SK-N-SH treated with all-trans-retinoic acid at 6 μM for 48 hours (cell line): ENCODE results near the gene ATF5.

Experiments
- ATAC-seq: fragments of 200-7000 bp; cut with Tn5 transposase; 3 replicates; pipeline ENCODE4 v1.9.1; 2020; ENCODE audit warnings: mild to moderate bottlenecking, moderate library complexity
- ARNTL ChIP-seq: fragments of 450-650 bp; formaldehyde crosslinking; IDR thresholded peaks from 2 replicates; pipeline ENCODE4 v1.5.0; 2020; ENCODE audit warnings: low read depth, mild to moderate bottlenecking, moderate library complexity, borderline replicate concordance
- BACH2 ChIP-seq: fragments of 250-450 bp; sonication (Bioruptor Pico); IDR thresholded peaks from 2 replicates; pipeline ENCODE4 v1.9.0; 2021; ENCODE audit warnings: mild to moderate bottlenecking, borderline replicate concordance
- CSDC2 ChIP-seq: fragments of 250-450 bp; sonication (Bioruptor Pico); IDR thresholded peaks from 2 replicates; pipeline ENCODE4 v1.5.0; 2020; ENCODE audit warnings: mild to moderate bottlenecking, moderate library complexity
- ESRRG ChIP-seq: fragments of 250-450 bp; sonication (Bioruptor Pico); IDR thresholded peaks from 2 replicates; pipeline ENCODE4 v1.6.1; 2021; ENCODE audit warnings: mild to moderate bottlenecking
- GLIS3 ChIP-seq: fragments of 250-450 bp; sonication (Bioruptor Pico); IDR thresholded peaks from 2 replicates; pipeline ENCODE4 v1.5.0; 2020; ENCODE audit warnings: mild to moderate bottlenecking, moderate library complexity
- ISL1 ChIP-seq: fragments of 250-450 bp; sonication (Bioruptor Pico); IDR thresholded peaks from 2 replicates; pipeline ENCODE4 v2.1.2; 2022; ENCODE audit warnings: mild to moderate bottlenecking, moderate library complexity
- OSR1 ChIP-seq: fragments of 250-450 bp; sonication (Bioruptor Pico); IDR thresholded peaks from 2 replicates; pipeline ENCODE4 v1.8.0; 2022; ENCODE audit warnings: moderate library complexity, mild to moderate bottlenecking, inconsistent platforms
- PPARA ChIP-seq: fragments of 250-450 bp; sonication (Bioruptor Pico); IDR thresholded peaks from 2 replicates; pipeline ENCODE4 v1.5.0; 2020; ENCODE audit warnings: mild to moderate bottlenecking, borderline replicate concordance
- RARB ChIP-seq: fragments of 250-450 bp; sonication (Bioruptor Pico); IDR thresholded peaks from 2 replicates; pipeline ENCODE4 v1.8.0; 2021; ENCODE audit warnings: mild to moderate bottlenecking, moderate library complexity
- SNAI2 ChIP-seq: fragments of 250-450 bp; sonication (Bioruptor Pico); IDR thresholded peaks from 2 replicates; pipeline ENCODE4 v1.5.0; 2020; ENCODE audit warnings: mild to moderate bottlenecking, moderate library complexity
- TCF4 ChIP-seq: fragments of 250-450 bp; sonication (Bioruptor Pico); IDR thresholded peaks from 2 replicates; pipeline ENCODE4 v1.8.0; 2021; ENCODE audit warnings: mild to moderate bottlenecking, moderate library complexity, borderline replicate concordance
- TOX ChIP-seq: fragments of 250-450 bp; sonication (Bioruptor Pico); IDR thresholded peaks from 2 replicates; pipeline ENCODE4 v1.8.0; 2021; ENCODE audit warnings: mild to moderate bottlenecking, moderate library complexity, borderline replicate concordance
- ZC3H10 ChIP-seq: fragments of 250-450 bp; sonication (Bioruptor Pico); IDR thresholded peaks from 2 replicates; pipeline ENCODE4 v1.5.1; 2021; ENCODE audit warnings: mild to moderate bottlenecking, moderate library complexity
- ZFP3 ChIP-seq: fragments of 250-450 bp; sonication (Bioruptor Pico); IDR thresholded peaks from 2 replicates; pipeline ENCODE4 v1.5.0; 2020; ENCODE audit warnings: mild to moderate bottlenecking, moderate library complexity
- ZNF565 ChIP-seq: fragments of 450-650 bp; formaldehyde crosslinking; conservative IDR thresholded peaks from 2 replicates; pipeline ENCODE4 v1.5.0; 2020; ENCODE audit warnings: low read depth, mild to moderate bottlenecking, moderate library complexity
- ZNF70 ChIP-seq: fragments of 450-650 bp; formaldehyde crosslinking; IDR thresholded peaks from 2 replicates; pipeline ENCODE4 v1.5.0; 2020; ENCODE audit warnings: mild to moderate bottlenecking, moderate library complexity
- ZNF8 ChIP-seq: fragments of 450-650 bp; formaldehyde crosslinking; IDR thresholded peaks from 2 replicates; pipeline ENCODE4 v1.5.0; 2020; ENCODE audit warnings: mild to moderate bottlenecking, moderate library complexity
- TF ChIP-seq, protein P1 (sequence below): fragments of 250-450 bp; sonication (Bioruptor Pico); IDR thresholded peaks from 2 replicates; pipeline ENCODE4 v1.8.0; 2021; ENCODE audit warnings: low read depth, mild to moderate bottlenecking, moderate library complexity, borderline replicate concordance
- TF ChIP-seq, protein P2 (sequence below): fragments of 250-450 bp; sonication (Bioruptor Pico); IDR thresholded peaks from 2 replicates; pipeline ENCODE4 v1.5.0; 2020; ENCODE audit warnings: mild to moderate bottlenecking, moderate library complexity
- TF ChIP-seq, protein P3 (sequence below): fragments of 250-450 bp; sonication (Bioruptor Pico); IDR thresholded peaks from 2 replicates; pipeline ENCODE4 v1.8.0; 2020; ENCODE audit warnings: mild to moderate bottlenecking, moderate library complexity, borderline replicate concordance
- TF ChIP-seq, protein P4 (sequence below): fragments of 250-450 bp; sonication (Bioruptor Pico); IDR thresholded peaks from 2 replicates; pipeline ENCODE4 v1.5.1; 2021; ENCODE audit warnings: mild to moderate bottlenecking, moderate library complexity

Gene ATF5

DNA sequence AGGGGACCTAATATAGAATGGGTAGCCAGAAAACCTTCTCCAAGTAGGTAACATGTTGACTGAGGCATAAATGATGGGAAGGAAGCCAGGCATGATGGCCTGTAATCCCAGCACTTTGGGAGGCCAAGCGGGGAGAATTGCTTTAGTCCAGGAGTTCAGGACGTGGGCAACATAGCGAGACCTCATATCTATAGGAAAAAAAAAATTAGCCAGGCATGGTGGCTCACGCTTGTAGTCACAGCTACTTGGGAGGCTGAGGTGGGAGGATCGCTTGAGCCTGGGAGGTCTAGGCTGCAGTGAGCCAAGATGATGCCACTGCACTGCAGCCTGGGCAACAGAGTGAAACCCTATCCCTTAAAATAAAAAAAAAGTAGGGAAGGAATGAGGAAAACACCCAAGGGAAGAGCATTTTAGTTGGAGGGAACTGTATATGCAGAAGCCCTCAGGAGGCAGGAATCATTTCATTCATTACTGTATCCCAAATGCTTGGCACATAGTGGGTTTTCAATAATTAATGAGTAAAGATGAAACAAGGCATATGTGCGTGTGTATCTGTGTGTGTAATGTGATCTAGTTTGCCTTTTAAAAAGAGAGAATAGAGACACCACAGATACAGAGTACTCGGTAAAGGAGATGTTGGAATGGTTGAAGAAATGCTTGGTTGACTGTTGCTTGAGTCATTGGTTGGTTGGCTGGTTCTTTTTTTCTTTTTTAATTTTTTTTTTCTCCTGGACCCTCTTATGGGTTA lies 2.5 kb downstream of the ATF5 start:
- ATAC-seq: no peak
- TF ChIP-seq GLIS3 (CRISPR knock-in tag) (no peak), BACH2 (CRISPR knock-in tag) (no peak), RARB (CRISPR knock-in tag) (no peak), ARNTL (CRISPR knock-in tag) (no peak), ISL1 (CRISPR knock-in tag) (no peak), TCF4 (CRISPR knock-in tag) (no peak), PPARA (no peak), ZFP3 (CRISPR knock-in tag) (no peak), TOX (CRISPR knock-in tag) (no peak), ZC3H10 (CRISPR knock-in tag) (no peak), OSR1 (CRISPR knock-in tag) (no peak), ESRRG (CRISPR knock-in tag) (no peak), ZNF8 (CRISPR knock-in tag) (no peak), SNAI2 (no peak), CSDC2 (CRISPR knock-in tag) (no peak), ZNF565 (no peak), ZNF70 (CRISPR knock-in tag) (no peak)
- TF ChIP-seq, protein P1, sequence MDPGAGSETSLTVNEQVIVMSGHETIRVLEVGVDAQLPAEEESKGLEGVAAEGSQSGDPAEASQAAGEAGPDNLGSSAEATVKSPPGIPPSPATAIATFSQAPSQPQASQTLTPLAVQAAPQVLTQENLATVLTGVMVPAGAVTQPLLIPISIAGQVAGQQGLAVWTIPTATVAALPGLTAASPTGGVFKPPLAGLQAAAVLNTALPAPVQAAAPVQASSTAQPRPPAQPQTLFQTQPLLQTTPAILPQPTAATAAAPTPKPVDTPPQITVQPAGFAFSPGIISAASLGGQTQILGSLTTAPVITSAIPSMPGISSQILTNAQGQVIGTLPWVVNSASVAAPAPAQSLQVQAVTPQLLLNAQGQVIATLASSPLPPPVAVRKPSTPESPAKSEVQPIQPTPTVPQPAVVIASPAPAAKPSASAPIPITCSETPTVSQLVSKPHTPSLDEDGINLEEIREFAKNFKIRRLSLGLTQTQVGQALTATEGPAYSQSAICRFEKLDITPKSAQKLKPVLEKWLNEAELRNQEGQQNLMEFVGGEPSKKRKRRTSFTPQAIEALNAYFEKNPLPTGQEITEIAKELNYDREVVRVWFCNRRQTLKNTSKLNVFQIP (CRISPR knock-in tag): no peak
- TF ChIP-seq, protein P2, sequence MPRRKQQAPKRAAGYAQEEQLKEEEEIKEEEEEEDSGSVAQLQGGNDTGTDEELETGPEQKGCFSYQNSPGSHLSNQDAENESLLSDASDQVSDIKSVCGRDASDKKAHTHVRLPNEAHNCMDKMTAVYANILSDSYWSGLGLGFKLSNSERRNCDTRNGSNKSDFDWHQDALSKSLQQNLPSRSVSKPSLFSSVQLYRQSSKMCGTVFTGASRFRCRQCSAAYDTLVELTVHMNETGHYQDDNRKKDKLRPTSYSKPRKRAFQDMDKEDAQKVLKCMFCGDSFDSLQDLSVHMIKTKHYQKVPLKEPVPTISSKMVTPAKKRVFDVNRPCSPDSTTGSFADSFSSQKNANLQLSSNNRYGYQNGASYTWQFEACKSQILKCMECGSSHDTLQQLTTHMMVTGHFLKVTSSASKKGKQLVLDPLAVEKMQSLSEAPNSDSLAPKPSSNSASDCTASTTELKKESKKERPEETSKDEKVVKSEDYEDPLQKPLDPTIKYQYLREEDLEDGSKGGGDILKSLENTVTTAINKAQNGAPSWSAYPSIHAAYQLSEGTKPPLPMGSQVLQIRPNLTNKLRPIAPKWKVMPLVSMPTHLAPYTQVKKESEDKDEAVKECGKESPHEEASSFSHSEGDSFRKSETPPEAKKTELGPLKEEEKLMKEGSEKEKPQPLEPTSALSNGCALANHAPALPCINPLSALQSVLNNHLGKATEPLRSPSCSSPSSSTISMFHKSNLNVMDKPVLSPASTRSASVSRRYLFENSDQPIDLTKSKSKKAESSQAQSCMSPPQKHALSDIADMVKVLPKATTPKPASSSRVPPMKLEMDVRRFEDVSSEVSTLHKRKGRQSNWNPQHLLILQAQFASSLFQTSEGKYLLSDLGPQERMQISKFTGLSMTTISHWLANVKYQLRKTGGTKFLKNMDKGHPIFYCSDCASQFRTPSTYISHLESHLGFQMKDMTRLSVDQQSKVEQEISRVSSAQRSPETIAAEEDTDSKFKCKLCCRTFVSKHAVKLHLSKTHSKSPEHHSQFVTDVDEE (CRISPR knock-in tag): no peak
- TF ChIP-seq, protein P3, sequence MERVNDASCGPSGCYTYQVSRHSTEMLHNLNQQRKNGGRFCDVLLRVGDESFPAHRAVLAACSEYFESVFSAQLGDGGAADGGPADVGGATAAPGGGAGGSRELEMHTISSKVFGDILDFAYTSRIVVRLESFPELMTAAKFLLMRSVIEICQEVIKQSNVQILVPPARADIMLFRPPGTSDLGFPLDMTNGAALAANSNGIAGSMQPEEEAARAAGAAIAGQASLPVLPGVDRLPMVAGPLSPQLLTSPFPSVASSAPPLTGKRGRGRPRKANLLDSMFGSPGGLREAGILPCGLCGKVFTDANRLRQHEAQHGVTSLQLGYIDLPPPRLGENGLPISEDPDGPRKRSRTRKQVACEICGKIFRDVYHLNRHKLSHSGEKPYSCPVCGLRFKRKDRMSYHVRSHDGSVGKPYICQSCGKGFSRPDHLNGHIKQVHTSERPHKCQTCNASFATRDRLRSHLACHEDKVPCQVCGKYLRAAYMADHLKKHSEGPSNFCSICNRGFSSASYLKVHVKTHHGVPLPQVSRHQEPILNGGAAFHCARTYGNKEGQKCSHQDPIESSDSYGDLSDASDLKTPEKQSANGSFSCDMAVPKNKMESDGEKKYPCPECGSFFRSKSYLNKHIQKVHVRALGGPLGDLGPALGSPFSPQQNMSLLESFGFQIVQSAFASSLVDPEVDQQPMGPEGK: no peak

DNA sequence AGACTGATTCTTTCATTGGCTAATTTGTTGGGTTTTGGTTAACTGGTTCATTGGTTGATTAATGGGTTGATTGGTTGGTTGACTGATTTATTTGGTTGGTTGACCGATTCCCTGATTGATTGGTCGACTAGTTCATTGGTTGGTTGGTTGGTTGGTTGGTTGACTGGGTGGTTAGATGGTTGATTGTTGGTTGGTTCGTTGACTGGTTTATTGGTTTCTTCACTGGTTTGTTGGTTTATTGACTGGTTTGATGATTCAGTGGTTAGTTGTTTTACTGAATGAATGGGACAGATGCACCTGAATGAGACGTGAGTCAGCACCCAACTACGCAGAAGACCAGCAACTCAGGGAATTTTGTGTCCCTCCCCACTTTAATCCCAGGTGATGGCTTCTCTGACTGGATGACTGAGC lies 3.0 kb downstream of the ATF5 start:
- ATAC-seq: no peak
- no peak for TF ChIP-seq RARB (CRISPR knock-in tag)
- no peak for TF ChIP-seq OSR1 (CRISPR knock-in tag)
- TF ChIP-seq, protein P4, sequence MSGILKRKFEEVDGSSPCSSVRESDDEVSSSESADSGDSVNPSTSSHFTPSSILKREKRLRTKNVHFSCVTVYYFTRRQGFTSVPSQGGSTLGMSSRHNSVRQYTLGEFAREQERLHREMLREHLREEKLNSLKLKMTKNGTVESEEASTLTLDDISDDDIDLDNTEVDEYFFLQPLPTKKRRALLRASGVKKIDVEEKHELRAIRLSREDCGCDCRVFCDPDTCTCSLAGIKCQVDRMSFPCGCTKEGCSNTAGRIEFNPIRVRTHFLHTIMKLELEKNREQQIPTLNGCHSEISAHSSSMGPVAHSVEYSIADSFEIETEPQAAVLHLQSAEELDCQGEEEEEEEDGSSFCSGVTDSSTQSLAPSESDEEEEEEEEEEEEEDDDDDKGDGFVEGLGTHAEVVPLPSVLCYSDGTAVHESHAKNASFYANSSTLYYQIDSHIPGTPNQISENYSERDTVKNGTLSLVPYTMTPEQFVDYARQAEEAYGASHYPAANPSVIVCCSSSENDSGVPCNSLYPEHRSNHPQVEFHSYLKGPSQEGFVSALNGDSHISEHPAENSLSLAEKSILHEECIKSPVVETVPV: no peak

DNA sequence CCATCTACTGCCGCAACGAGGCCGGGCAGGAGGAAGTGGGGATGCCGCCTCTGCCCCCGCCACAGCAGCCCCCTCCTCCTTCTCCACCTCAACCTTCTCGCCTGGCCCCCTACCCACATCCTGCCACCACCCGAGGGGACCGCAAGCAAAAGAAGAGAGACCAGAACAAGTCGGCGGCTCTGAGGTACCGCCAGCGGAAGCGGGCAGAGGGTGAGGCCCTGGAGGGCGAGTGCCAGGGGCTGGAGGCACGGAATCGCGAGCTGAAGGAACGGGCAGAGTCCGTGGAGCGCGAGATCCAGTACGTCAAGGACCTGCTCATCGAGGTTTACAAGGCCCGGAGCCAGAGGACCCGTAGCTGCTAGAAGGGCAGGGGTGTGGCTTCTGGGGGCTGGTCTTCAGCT lies 3.7 kb downstream of the ATF5 start:
- TF ChIP-seq ZFP3 (CRISPR knock-in tag) (no peak), SNAI2 (no peak), TCF4 (CRISPR knock-in tag) (no peak), ZC3H10 (CRISPR knock-in tag) (no peak), ZNF8 (CRISPR knock-in tag) (no peak), ZNF70 (CRISPR knock-in tag) (no peak), BACH2 (CRISPR knock-in tag) (no peak), RARB (CRISPR knock-in tag) (no peak)
- TF ChIP-seq, protein P3: no peak
- TF ChIP-seq, protein P1 (CRISPR knock-in tag): no peak
- ATAC-seq: no peak
